ENCODE results near the gene PCNX3. TPM values are rescaled to one million over a fixed set of nuclear protein-coding genes. Genes with fewer than 3 reads are reported as not detected.

The PCNX3 gene
- total and polyA plus RNA-seq, 2 of the 4 experiments (the other 2 are of a cell fraction) = 5.6 to 33.2 TPM

GRCh38 chr11:65630215-65630614 is 14.6 kb downstream of the PCNX3 start:
- no TSS peak for BruUV-seq (replicated peaks)
- H3K79me1 ChIP-seq (ENCODE audit: low read depth in 1 of 2, low read length in 2 of 2) = peaks cover 6 to 15% of the 10 kb centered on the region in 2 experiments; a peak in 2 of 4 replicates
- H3K14ac ChIP-seq (replicated peaks; ENCODE audit: low read depth, low read length) = no peak overlapping the region
- H3K9me3 ChIP-seq (ENCODE audit: control insufficient read depth, insufficient read depth, low read length) = no peaks in the 10 kb centered on the region
- ChIA-PET POLR2A (ENCODE audit: unreplicated experiment) (no interaction called here), CTCF (no interaction called here)
- no peak overlapping the region for H4K8ac ChIP-seq (ENCODE audit: low read depth in 2 of 2, low read length in 2 of 2)
- H2AFZ ChIP-seq (replicated peaks; ENCODE audit: low read length, poor library complexity) = no peak overlapping the region
- H3K23ac ChIP-seq (ENCODE audit: low read depth, low read length) = no peak overlapping the region
- no peak overlapping the region for H4K91ac ChIP-seq (ENCODE audit: insufficient read depth, low read depth, low read length)
- H2BK120ac ChIP-seq (ENCODE audit: low read depth, low read length) = no peak overlapping the region
- H2AK9ac ChIP-seq (replicated peaks; ENCODE audit: low read depth, low read length, poor library complexity) = no peak overlapping the region
- H2AK5ac ChIP-seq (ENCODE audit: low read depth, low read length) = no peak overlapping the region
- no peak overlapping the region for H3K4ac ChIP-seq (ENCODE audit: low read depth, low read length)
- intact Hi-C loops (cut with micrococcal nuclease) (no loop called here), dilution Hi-C loops (cut with HindIII; ENCODE audit: low sequenced_read_pairs, unreplicated experiment) (no loop called here), in situ Hi-C loops (cut with MboI; ENCODE audit: low sequenced_read_pairs) (no loop called here)
- ATAC-seq (ENCODE audit: low read depth) (no peak), DNase-seq (no peak)
- TF ChIP-seq USF2 (IDR thresholded peaks at IDR 0.05; ENCODE audit: low read depth, low read length) = no peak
- no peak for TF ChIP-seq FOS (IDR thresholded peaks at IDR 0.05; ENCODE audit: low read depth, low read length)
- no peak for TF ChIP-seq SMC3 (IDR thresholded peaks at IDR 0.05; ENCODE audit: low read depth, low read length)
- TF ChIP-seq, protein P1, sequence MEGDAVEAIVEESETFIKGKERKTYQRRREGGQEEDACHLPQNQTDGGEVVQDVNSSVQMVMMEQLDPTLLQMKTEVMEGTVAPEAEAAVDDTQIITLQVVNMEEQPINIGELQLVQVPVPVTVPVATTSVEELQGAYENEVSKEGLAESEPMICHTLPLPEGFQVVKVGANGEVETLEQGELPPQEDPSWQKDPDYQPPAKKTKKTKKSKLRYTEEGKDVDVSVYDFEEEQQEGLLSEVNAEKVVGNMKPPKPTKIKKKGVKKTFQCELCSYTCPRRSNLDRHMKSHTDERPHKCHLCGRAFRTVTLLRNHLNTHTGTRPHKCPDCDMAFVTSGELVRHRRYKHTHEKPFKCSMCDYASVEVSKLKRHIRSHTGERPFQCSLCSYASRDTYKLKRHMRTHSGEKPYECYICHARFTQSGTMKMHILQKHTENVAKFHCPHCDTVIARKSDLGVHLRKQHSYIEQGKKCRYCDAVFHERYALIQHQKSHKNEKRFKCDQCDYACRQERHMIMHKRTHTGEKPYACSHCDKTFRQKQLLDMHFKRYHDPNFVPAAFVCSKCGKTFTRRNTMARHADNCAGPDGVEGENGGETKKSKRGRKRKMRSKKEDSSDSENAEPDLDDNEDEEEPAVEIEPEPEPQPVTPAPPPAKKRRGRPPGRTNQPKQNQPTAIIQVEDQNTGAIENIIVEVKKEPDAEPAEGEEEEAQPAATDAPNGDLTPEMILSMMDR (conservative IDR thresholded peaks at IDR 0.05; ENCODE audit: low read depth, low read length) = no peak
- no peak for TF ChIP-seq CHD1 (IDR thresholded peaks at IDR 0.05; ENCODE audit: low read depth, low read length)
- TF ChIP-seq RFX5 (IDR thresholded peaks at IDR 0.05; ENCODE audit: low read depth, low read length) = no peak
- TF ChIP-seq MAZ (IDR thresholded peaks at IDR 0.05; ENCODE audit: borderline replicate concordance, low read depth, low read length) = no peak
- TF ChIP-seq NFE2L2 (IDR thresholded peaks at IDR 0.05; ENCODE audit: low read depth, low read length) = no peak
- no peak for TF ChIP-seq POLR2A (IDR thresholded peaks at IDR 0.05; ENCODE audit: low read depth, low read length)
- TF ChIP-seq, protein P2, sequence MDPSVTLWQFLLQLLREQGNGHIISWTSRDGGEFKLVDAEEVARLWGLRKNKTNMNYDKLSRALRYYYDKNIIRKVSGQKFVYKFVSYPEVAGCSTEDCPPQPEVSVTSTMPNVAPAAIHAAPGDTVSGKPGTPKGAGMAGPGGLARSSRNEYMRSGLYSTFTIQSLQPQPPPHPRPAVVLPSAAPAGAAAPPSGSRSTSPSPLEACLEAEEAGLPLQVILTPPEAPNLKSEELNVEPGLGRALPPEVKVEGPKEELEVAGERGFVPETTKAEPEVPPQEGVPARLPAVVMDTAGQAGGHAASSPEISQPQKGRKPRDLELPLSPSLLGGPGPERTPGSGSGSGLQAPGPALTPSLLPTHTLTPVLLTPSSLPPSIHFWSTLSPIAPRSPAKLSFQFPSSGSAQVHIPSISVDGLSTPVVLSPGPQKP (IDR thresholded peaks at IDR 0.05; ENCODE audit: borderline replicate concordance, low read depth, low read length) = no peak
- TF ChIP-seq MXI1 (IDR thresholded peaks at IDR 0.05; ENCODE audit: borderline replicate concordance, low read depth, low read length) = no peak
- TF ChIP-seq RAD21 (IDR thresholded peaks at IDR 0.05; ENCODE audit: low read length) = no peak
- no peak for TF ChIP-seq RCOR1 (IDR thresholded peaks at IDR 0.05; ENCODE audit: insufficient replicate concordance, low read length)
- TF ChIP-seq CEBPB (IDR thresholded peaks at IDR 0.05; ENCODE audit: low read depth, low read length) = no peak
- TF ChIP-seq MAFK (IDR thresholded peaks at IDR 0.05; ENCODE audit: low read depth, low read length) = no peak
- no peak for TF ChIP-seq BHLHE40 (IDR thresholded peaks at IDR 0.05; ENCODE audit: low read depth, low read length)
- no peak overlapping the region for H4K5ac ChIP-seq (ENCODE audit: low read depth, low read length)
- H3K9me1 ChIP-seq (ENCODE audit: insufficient read depth, low read length) = no peaks in the 10 kb centered on the region
- no peaks in the 10 kb centered on the region for H3K27me3 ChIP-seq (ENCODE audit: control insufficient read depth, insufficient read depth, low read length)
- H3K18ac ChIP-seq (ENCODE audit: low read depth, low read length) = no peak overlapping the region
- H3K56ac ChIP-seq (ENCODE audit: extremely low read depth, insufficient read depth, low read length) = no peak overlapping the region
- no peak overlapping the region for H3K4me3 ChIP-seq (ENCODE audit: insufficient read depth, low read depth, low read length)
- H2BK15ac ChIP-seq (ENCODE audit: low read depth, low read length) = no peak overlapping the region
- H2BK20ac ChIP-seq (ENCODE audit: low read depth, low read length) = no peak overlapping the region
- no peak overlapping the region for H3K27ac ChIP-seq (ENCODE audit: insufficient read depth, low read length)
- H3K9ac ChIP-seq (ENCODE audit: low read depth, low read length) = no peak overlapping the region
- peaks cover 82% of the 10 kb centered on the region for H3K36me3 ChIP-seq (ENCODE audit: control insufficient read depth, insufficient read depth, low read length)
- no peaks in the 10 kb centered on the region; the same call in none of the 2 replicates for H4K20me1 ChIP-seq (ENCODE audit: insufficient read depth, low read length)
- no peak overlapping the region for H2BK5ac ChIP-seq (ENCODE audit: low read depth, low read length, poor library complexity, severe bottlenecking)
- WGBS, 2 experiments (ENCODE audit: extremely low coverage in 2 of 2, insufficient read length in 1 of 2) = 100% methylated on average over 1 of the region's 11 CpGs; no CpG with 5 or more reads in 1 of the 2 experiments
- no peak overlapping the region for H3K4me2 ChIP-seq (ENCODE audit: low read depth, low read length)
- H3K4me1 ChIP-seq (ENCODE audit: control insufficient read depth, insufficient read depth, low read length) = no peaks in the 10 kb centered on the region
